HG03060 (cell line): ENCODE results near the gene NPFFR1.

Source experiments
- ATAC-seq: cut with Tn5 transposase; IDR thresholded peaks from one replicate; pipeline ENCODE4 v1.9.1; 2021; ENCODE audit warnings: low read depth, moderate number of reproducible peaks; ENCODE audit not compliant: unreplicated experiment

The NPFFR1 gene

GRCh38 chr10:70283445-70284399 lies at the start of gene NPFFR1:
Gene NPFFR1 (minus strand): TSS chr10:70284004. CDS start chr10:70283676, 328 bp downstream.
- ATAC-seq: no peak

GRCh38 chr10:70333268-70333667 lies 49.5 kb upstream of the NPFFR1 start:
- no peak for ATAC-seq

- ATAC-seq: no peak
These were observed 47.9 kb upstream of the NPFFR1 start for GRCh38 chr10:70331486-70332268.

GRCh38 chr10:70331160-70331485 lies 47.3 kb upstream of the NPFFR1 start:
- no peak for ATAC-seq

GRCh38 chr10:70330671-70331070 lies 46.9 kb upstream of the NPFFR1 start:
- ATAC-seq: no peak

- no peak for ATAC-seq
These were observed 45.2 kb upstream of the NPFFR1 start for GRCh38 chr10:70328967-70329366.

GRCh38 chr10:70328018-70328417 lies 44.2 kb upstream of the NPFFR1 start:
- no peak for ATAC-seq

- ATAC-seq: no peak
These were observed 41.4 kb upstream of the NPFFR1 start for GRCh38 chr10:70324951-70325781.

GRCh38 chr10:70324339-70324861 lies 40.6 kb upstream of the NPFFR1 start:
- no peak for ATAC-seq

- ATAC-seq: no peak
These were observed 40.0 kb upstream of the NPFFR1 start for GRCh38 chr10:70323697-70324338.

- no peak for ATAC-seq
These were observed 39.4 kb upstream of the NPFFR1 start for GRCh38 chr10:70323138-70323696.

- no peak for ATAC-seq
These were observed 38.4 kb upstream of the NPFFR1 start for GRCh38 chr10:70321897-70322890.

GRCh38 chr10:70321233-70321632 lies 37.4 kb upstream of the NPFFR1 start:
- ATAC-seq: no peak

- ATAC-seq: no peak
These were observed 36.9 kb upstream of the NPFFR1 start for GRCh38 chr10:70320751-70321150.

- ATAC-seq: no peak
These were observed 36.0 kb upstream of the NPFFR1 start for GRCh38 chr10:70319824-70320223.

GRCh38 chr10:70319183-70319582 lies 35.4 kb upstream of the NPFFR1 start:
- ATAC-seq: no peak

- no peak for ATAC-seq
These were observed 34.1 kb upstream of the NPFFR1 start for GRCh38 chr10:70317943-70318318.

- no peak for ATAC-seq
These were observed 33.6 kb upstream of the NPFFR1 start for GRCh38 chr10:70317272-70317942.
